Measurements from ENCODE around the gene CYGB.

- no peak for TF ChIP-seq POLR2AphosphoS5 (IDR thresholded peaks at IDR 0.05; ENCODE audit: borderline replicate concordance, low read depth, low read length)
- TF ChIP-seq EZH2 (IDR thresholded peaks at IDR 0.05): no peak
Observed at GRCh38 chr17:76530095-76530723, 7.3 kb downstream of the CYGB start.
